H1 (cell line): Measurements from ENCODE around the gene RBM38. TPM values are rescaled to one million over a fixed set of nuclear protein-coding genes. Genes with fewer than 3 reads are reported as not detected.

Source experiments
- SRF ChIP-seq: IDR thresholded peaks from 2 replicates; pipeline ENCODE4 v1.6.1; 2011; ENCODE audit warnings: mild to moderate bottlenecking, low read depth, low read length, moderate library complexity
- YY1 ChIP-seq: IDR thresholded peaks from 2 replicates; pipeline ENCODE4 v1.6.1; 2011; ENCODE audit warnings: low read depth, mild to moderate bottlenecking, low read length
- polyA plus RNA-seq, 7 experiments: library from polyadenylated mRNA; depleted of rRNA in 3 of 7; stranded (reverse) in 5 of 7; unstranded in 2 of 7; fragments of >200 nt in 5 of 7; fragments of 200-250 nt in 2 of 7; gene quantifications; 1 replicate in 5 of 7; 2 replicates in 1 of 7; 4 replicates in 1 of 7; pipeline versions ENCODE4 v1.2.1 to v1.2.3, GENCODE V29; 2011 to 2013; ENCODE audit warnings: missing spikeins in 2 of 7, mixed read lengths in 2 of 7
- total RNA-seq: library from RNA; stranded (reverse); fragmentation: NEBNext Ultra II Directional; extraction: Animal tissue kit (Norgen Biotek cat#: 25700); gene quantifications from 2 replicates; pipeline ENCODE4 v1.2.1, GENCODE V29; 2021

The RBM38 gene
- total and polyA plus RNA-seq, 2 of the 8 experiments (the other 6 are each of a cell fraction or from before 2014, with no cell fraction given), result 57.7 to 109 TPM

DNA sequence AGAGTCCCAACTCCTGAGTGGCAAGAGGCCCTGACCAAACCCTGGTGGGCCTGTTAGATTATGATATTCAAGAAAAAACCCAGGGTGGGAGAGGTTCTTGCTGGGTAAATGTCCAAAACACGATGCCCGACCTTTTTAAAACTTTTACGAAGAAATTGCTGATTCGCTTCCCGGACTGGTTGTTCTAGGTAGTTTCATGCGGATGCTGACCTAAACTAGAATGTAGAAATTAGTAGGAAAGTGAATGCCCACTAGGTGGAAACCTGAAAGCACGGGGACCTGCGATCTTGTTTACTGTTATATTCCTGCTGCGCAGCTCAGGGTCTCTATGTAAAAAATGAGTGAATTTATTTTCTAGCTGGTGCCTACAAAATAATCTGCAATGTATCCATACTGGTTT is 37.8 kb upstream of the RBM38 start (continued):
- no peak for TF ChIP-seq YY1
- TF ChIP-seq SRF, result no peak
- TF ChIP-seq, all 59 proteins: peak for 0
